ENCODE data around the gene GNAZ. TPM values are rescaled to one million over a fixed set of nuclear protein-coding genes. Genes with fewer than 3 reads are reported as not detected.

Gene GNAZ
- total RNA-seq, 2 experiments from 2014 or later, result 1.1 to 1.8 TPM

DNA sequence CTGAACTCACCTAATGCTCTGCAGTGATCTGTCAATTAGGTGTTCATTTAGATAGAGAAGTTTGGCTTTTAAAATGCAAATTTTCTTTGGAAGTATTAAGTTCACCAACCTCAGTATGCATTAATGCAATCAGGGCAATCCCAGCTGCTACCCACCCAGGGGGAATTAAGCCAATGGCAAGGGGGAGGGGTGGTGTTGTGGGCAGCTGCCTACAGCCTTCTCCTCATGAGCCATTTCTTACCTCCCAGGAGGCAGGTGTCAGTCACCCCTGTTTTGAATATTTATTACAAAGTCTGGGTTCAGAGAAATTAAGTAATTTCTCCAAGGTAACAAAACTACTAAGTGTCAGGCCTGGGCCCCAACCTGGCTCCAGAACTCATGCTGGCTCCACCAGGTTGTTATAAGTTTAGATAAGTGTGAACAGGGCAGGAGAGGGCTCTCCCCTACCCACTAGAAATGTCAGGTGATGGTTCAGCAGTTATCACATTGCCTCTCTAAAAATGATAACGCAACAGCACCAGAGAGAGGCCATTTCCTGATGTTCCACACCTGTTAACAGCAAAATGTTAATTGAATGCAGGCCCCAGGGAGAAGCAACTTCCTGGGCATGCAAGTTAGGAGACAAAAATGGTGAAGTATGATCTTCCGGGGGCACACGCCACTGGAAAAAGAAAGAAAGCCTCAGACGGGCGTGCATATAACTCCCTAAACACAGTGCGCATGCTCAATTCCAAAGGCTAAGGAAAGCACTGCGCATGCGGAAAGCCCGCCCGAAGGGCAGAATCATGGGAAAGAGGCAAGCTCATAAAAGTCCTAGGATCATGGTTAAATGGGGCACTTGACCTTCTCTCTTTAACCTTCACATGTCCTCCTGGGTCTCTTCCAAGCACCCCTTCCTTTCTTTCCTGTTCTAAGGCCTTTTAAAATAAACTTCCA, 35.4 kb upstream of the GNAZ start:
- intact Hi-C loops (cut with micrococcal nuclease), result no loop called here
- Mint-ChIP-seq H3K4me1 (ENCODE audit: low read depth) (peaks cover 13% of the 10 kb centered on the region), H3K36me3 (ENCODE audit: low read depth) (no peaks in the 10 kb centered on the region), H3K9me3 (no peaks in the 10 kb centered on the region), H3K27me3 (ENCODE audit: low read depth) (peaks cover 4% of the 10 kb centered on the region), H3K4me3 (no peak overlapping the region), H3K27ac (no peak overlapping the region)
- CTCF ChIA-PET, result interaction anchor here (2.7 kb wide), 1 partner anchor 247 kb away, joined by 7 read pairs; no protein-coding TSS in a partner anchor
- DNase-seq, result no peak

DNA sequence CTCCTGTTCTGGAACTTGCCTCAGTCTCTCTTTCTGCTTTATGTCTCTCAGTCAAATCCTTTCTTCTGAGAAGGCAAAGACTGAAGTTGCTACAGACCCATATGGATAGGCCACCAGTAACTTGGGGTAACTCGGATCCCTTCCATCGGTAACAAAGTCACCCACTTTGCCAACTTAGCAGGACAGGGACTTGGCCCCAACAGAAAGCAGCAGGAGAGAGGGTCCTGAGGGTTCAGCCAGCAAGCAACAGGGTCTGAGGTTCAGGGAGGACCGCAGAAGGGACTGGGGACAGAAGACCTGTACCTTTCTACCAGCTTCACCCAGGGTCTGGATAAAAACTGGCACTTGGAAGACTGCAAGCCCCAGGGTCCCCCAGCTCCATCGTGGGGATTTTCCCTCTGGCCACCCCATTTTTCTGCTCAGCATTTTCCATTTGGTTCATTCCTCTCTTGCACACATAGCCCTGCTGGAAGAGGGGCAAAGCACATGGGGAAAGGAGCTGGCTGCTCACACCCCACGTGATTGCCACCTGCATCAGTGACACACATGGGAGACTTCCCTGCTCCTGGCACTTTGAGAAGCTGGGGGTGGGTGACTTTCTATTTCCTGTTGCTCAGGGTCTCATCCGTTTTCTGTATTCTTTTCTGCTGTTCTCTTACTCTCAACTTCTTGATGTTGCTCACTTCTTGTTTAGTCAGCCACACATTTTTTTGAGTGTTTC, 34.6 kb upstream of the GNAZ start:
- peak overlapping the region; percentile 22 for H3K27ac Mint-ChIP-seq
- H3K9me3 Mint-ChIP-seq, result no peaks in the 10 kb centered on the region
- H3K4me1 Mint-ChIP-seq (ENCODE audit: low read depth), result peaks cover 13% of the 10 kb centered on the region
- no peak overlapping the region for H3K4me3 Mint-ChIP-seq
- CTCF ChIA-PET, result interaction anchor here (0.9 to 2.7 kb wide), 3 partner anchors 14 to 248 kb away, joined by 3 to 7 read pairs (median 3); no protein-coding TSS in a partner anchor
- peak; percentile 74 for DNase-seq
- peaks cover 4% of the 10 kb centered on the region for H3K27me3 Mint-ChIP-seq (ENCODE audit: low read depth)
- H3K36me3 Mint-ChIP-seq (ENCODE audit: low read depth), result no peaks in the 10 kb centered on the region
- intact Hi-C loops (cut with micrococcal nuclease), result loop anchor here (1.0 kb wide), 1 partner anchor 23 kb away; no protein-coding TSS in a partner anchor

DNA sequence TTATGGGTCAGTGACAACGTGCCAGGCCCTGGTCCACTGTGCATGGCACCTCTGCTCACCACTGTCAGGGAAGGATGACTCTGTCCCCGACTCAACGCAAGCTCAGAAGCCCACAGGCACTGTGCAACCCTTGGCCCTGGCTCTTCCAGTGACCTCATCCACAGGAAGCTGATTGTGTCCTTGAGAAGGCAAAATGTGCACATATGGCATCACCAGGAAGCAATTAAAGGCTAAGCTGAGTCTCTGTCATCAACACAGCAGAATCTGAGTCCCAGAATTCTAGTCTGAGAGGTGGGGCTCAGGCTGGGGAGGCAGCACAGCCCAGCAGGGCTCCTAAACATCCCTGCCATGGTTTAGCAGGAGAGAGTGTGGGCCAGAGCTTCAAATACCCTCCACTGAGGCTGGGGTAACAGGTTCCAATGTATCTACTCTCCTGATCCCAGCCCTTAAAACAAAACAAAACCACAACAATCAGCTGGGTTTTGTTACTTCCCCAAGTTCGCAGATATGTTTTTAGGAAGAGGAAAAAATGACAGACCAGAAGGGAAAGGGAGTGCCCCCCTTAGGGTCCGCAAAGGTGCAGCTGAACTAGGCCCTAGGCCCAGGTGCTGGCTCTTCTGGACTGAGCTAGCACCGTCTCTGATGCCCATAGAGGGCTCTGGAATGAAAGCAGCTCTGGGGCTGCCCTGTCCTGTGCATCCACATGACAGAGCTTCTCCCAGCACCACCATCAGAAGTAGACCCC, 33.5 kb upstream of the GNAZ start:
- no peaks in the 10 kb centered on the region for H3K9me3 Mint-ChIP-seq
- H3K27me3 Mint-ChIP-seq (ENCODE audit: low read depth), result peaks cover 9% of the 10 kb centered on the region
- DNase-seq, result peak; percentile 15
- intact Hi-C loops (cut with micrococcal nuclease), result loop anchor here (1.0 kb wide), 1 partner anchor 25 kb away; no protein-coding TSS in a partner anchor
- peaks cover 13% of the 10 kb centered on the region for H3K4me1 Mint-ChIP-seq (ENCODE audit: low read depth)
- no peak overlapping the region for H3K4me3 Mint-ChIP-seq
- CTCF ChIA-PET, result interaction anchor here (0.6 to 2.7 kb wide), 5 partner anchors 15 to 284 kb away, joined by 3 to 7 read pairs (median 3); no protein-coding TSS in a partner anchor
- no peaks in the 10 kb centered on the region for H3K36me3 Mint-ChIP-seq (ENCODE audit: low read depth)
- no peak overlapping the region for H3K27ac Mint-ChIP-seq

DNA sequence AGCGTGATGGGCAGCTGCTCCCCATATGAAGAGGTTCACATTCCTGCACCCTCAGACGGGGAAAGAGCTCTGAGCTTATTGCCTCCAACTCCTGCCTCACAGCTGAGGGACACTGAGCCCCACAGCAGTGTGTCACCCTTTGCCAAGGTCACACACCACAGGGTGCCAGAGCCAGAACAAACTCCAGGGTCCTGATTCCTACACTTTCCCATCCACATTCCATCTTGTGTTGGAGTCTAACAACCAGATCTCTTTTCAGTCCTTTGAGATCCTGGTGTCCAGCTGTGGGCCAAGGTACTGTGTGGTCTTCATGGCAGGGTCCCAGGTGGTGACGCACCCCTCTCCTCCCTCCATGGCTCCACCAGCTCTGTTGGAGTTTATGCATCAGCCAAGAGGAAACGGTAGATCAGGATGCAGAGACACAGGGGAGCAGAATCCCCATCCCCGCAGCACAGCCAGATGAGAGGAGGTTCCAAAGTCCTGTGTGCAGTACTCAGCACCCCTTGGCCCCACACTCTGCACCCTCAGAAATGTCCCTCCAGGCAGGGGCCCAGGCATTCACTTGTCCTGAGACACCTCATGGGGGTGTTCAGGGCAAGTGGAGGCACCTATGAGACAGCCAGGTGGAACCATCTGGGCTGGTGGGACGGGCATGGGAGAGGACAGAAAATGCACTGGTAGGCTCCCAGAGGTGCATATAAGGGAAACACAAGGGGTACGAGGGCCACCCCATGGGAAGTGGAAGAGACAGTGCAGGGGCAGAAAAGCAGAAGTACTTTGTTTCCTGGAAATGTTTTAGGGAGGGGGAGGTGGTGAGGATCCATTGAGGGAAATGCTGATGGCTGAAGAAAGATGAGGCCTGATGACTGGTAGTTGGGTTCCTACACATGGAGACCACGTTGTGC, 32.6 kb upstream of the GNAZ start:
- no peak for DNase-seq
- peaks cover 9% of the 10 kb centered on the region for H3K27me3 Mint-ChIP-seq (ENCODE audit: low read depth)
- no peak overlapping the region for H3K4me3 Mint-ChIP-seq
- intact Hi-C loops (cut with micrococcal nuclease), result no loop called here
- peaks cover 13% of the 10 kb centered on the region for H3K4me1 Mint-ChIP-seq (ENCODE audit: low read depth)
- CTCF ChIA-PET, result interaction anchor here (1.4 kb wide), 1 partner anchor 284 kb away, joined by 3 read pairs; no protein-coding TSS in a partner anchor
- no peak overlapping the region for H3K27ac Mint-ChIP-seq
- H3K36me3 Mint-ChIP-seq (ENCODE audit: low read depth), result no peaks in the 10 kb centered on the region
- H3K9me3 Mint-ChIP-seq, result no peaks in the 10 kb centered on the region

DNA sequence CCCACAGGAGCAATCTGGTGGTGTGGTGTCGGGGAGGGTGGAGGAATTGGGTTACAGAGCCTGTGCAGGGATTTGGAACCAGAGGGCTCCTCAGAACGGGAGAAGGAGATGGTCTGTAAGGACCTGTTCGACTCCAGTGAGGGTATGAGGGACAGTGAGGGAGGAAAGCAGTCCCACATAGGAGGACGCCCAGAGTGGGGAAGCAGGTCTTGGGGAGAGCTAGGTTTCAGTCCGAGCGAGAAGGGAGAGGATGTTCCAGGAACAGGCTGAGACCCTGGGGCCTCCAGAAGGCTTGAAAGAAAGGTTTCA, 32.0 kb upstream of the GNAZ start:
- H3K4me3 Mint-ChIP-seq, result no peak overlapping the region
- H3K27me3 Mint-ChIP-seq (ENCODE audit: low read depth), result peaks cover 9% of the 10 kb centered on the region
- no peaks in the 10 kb centered on the region for H3K36me3 Mint-ChIP-seq (ENCODE audit: low read depth)
- CTCF ChIA-PET, result no interaction called here
- H3K4me1 Mint-ChIP-seq (ENCODE audit: low read depth), result peaks cover 13% of the 10 kb centered on the region
- intact Hi-C loops (cut with micrococcal nuclease), result no loop called here
- DNase-seq, result no peak
- no peak overlapping the region for H3K27ac Mint-ChIP-seq
- no peaks in the 10 kb centered on the region for H3K9me3 Mint-ChIP-seq

DNA sequence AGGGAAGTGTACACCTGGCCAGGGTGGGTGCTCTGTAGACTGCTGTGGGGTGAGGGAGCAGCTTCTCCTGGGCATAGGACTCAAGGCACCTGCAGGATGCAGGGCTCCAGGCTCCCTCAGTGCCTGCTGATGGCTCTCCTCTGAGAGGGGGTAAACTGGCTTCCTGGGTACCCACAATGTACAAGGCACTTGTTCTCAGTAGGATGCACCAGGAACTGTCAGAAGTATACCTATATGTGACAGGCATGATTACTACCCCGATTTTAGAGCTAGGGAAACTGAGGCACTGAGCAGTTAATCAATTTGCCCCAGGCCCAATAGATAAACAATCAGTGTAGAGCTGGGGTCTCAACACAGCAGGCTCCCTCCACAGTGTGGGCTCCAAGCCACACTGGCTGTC, 31.4 kb upstream of the GNAZ start:
- Mint-ChIP-seq H3K36me3 (ENCODE audit: low read depth) (no peaks in the 10 kb centered on the region), H3K4me1 (ENCODE audit: low read depth) (peaks cover 13% of the 10 kb centered on the region), H3K27ac (no peak overlapping the region), H3K9me3 (no peaks in the 10 kb centered on the region), H3K27me3 (ENCODE audit: low read depth) (peaks cover 9% of the 10 kb centered on the region), H3K4me3 (no peak overlapping the region)
- no peak for DNase-seq
- intact Hi-C loops (cut with micrococcal nuclease), result no loop called here
- CTCF ChIA-PET, result no interaction called here

DNA sequence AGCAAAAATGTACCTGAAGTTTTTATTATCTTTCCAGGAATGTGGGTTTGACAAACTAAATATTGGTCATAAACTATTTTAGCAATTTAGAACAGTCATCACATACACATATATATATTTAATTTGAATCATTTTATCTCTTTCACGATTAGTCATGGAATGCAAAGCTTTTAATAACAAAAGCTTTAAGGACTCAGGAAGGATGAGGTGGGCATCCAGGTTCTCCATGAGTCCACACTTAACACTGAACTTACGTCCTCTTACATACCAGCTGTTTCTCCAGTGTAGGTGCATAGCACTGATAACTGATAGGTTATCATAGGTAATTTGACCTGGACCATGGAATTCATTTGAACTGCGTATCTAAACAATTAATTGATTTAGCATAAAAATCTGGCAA, 28.1 kb upstream of the GNAZ start:
- H3K36me3 Mint-ChIP-seq (ENCODE audit: low read depth), result peaks cover 2% of the 10 kb centered on the region
- H3K9me3 Mint-ChIP-seq, result peaks cover 6% of the 10 kb centered on the region

DNA sequence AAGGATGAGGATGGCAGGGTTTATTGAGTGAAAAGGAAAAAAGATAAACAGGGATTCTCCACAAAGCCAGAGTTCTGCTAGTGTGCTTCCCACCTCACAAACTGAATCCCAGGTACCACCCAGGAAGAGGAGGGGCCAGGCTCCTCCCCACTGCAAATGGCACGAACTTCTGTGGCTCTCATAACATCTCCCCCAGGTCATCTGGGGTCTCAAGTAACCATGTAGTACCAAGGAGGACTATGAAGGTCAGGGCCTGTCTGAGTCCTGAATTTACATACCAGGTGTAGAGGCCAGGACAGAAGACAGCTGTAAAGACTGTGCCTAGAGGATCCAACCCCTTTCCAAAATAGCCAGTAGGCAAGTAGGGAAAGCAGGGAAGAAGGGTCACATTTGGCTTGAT, 25.7 kb upstream of the GNAZ start:
- Mint-ChIP-seq H3K36me3 (ENCODE audit: low read depth) (peaks cover 2% of the 10 kb centered on the region), H3K9me3 (peaks cover 7% of the 10 kb centered on the region), H3K4me1 (ENCODE audit: low read depth) (no peaks in the 10 kb centered on the region), H3K27me3 (ENCODE audit: low read depth) (peaks cover 22% of the 10 kb centered on the region), H3K4me3 (no peak overlapping the region), H3K27ac (no peak overlapping the region)
- CTCF ChIA-PET, result interaction anchor here (0.6 kb wide), 1 partner anchor 267 kb away, joined by 3 read pairs; no protein-coding TSS in a partner anchor
- intact Hi-C loops (cut with micrococcal nuclease), result no loop called here
- DNase-seq, result no peak

More for the DNA sequence above, 28.1 kb upstream of the GNAZ start:
- Mint-ChIP-seq H3K27me3 (ENCODE audit: low read depth) (peaks cover 9% of the 10 kb centered on the region), H3K4me1 (ENCODE audit: low read depth) (no peaks in the 10 kb centered on the region), H3K4me3 (no peak overlapping the region), H3K27ac (no peak overlapping the region)
- no peak for DNase-seq
- CTCF ChIA-PET, result interaction anchor here (1.3 kb wide), 1 partner anchor 100 kb away, joined by 3 read pairs; no protein-coding TSS in a partner anchor
- intact Hi-C loops (cut with micrococcal nuclease), result no loop called here

DNA sequence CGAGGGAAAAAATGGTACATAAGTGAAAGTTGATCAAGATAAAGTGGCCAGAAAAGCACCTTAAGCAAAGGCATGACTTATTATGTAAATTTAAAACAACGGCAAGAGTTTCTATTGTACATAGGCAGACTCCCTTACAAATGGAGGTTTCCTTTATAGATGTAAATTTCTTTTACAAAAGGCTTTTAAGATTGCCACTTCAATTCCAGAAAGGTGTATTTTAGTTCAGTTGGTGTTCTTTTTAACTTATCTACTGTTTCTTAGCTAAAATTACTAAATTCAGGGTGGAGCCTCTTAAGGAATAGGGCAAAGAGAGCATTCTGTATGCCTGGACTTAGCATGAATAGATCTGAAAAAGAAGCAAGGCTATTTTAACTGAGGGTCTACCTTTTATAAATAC, 24.9 kb upstream of the GNAZ start:
- H3K36me3 Mint-ChIP-seq (ENCODE audit: low read depth), result peaks cover 2% of the 10 kb centered on the region
- intact Hi-C loops (cut with micrococcal nuclease), result no loop called here
- peaks cover 22% of the 10 kb centered on the region for H3K27me3 Mint-ChIP-seq (ENCODE audit: low read depth)
- H3K9me3 Mint-ChIP-seq, result peaks cover 7% of the 10 kb centered on the region
- no peaks in the 10 kb centered on the region for H3K4me1 Mint-ChIP-seq (ENCODE audit: low read depth)
- no peak for DNase-seq
- no peak overlapping the region for H3K27ac Mint-ChIP-seq
- H3K4me3 Mint-ChIP-seq, result no peak overlapping the region
- CTCF ChIA-PET, result interaction anchor here (0.6 to 1.3 kb wide), 2 partner anchors 25 to 75 kb away, joined by 3 to 7 read pairs; partner anchors contain the start of gene GNAZ

DNA sequence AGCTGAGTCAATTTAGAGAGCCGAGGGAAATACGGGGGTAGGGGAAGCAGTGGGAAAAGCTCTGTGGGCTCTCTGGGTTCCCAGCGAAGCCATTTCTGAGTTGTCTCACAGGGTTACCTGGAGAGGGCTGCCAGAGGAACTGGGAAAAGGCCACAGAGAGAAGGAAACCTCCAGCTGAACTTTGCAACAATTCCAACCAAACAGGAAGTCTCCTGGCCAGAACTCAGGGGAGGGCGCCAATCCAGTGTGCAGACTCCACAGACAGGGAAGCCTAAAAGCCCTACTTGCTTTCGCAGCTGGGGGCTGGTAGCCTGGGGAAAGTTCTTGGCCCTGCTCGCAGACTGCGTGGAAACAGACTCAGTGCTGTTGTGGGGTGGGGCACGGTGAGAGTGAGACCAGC, 23.1 kb upstream of the GNAZ start:
- CTCF ChIA-PET, result no interaction called here

DNA sequence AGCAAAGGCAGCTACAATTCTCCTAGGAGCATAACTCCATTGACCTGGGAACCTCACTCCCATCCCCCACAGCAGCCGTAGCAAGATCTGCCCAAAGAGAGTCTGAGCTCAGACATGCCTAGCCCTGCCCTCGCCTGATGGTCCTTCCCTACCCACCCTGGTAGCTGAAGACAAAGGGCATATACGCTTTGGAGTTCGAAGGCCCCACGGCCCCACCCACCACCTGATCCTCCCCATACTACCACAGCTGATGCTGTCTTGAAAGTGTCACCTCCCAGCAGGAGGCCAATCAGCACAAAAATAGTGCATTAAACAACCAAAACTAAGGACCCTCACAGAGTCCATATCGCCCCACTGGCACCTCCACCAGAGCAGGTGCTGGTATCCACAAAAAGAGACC, 22.6 kb upstream of the GNAZ start:
- Mint-ChIP-seq H3K27ac (no peak overlapping the region), H3K9me3 (peaks cover 7% of the 10 kb centered on the region), H3K4me1 (ENCODE audit: low read depth) (no peaks in the 10 kb centered on the region), H3K4me3 (no peak overlapping the region), H3K36me3 (ENCODE audit: low read depth) (peaks cover 2% of the 10 kb centered on the region), H3K27me3 (ENCODE audit: low read depth) (peaks cover 25% of the 10 kb centered on the region)
- CTCF ChIA-PET, result no interaction called here
- intact Hi-C loops (cut with micrococcal nuclease), result no loop called here
- DNase-seq, result no peak

More for the DNA sequence above, 23.1 kb upstream of the GNAZ start:
- no peak overlapping the region for H3K4me3 Mint-ChIP-seq
- H3K36me3 Mint-ChIP-seq (ENCODE audit: low read depth), result peaks cover 2% of the 10 kb centered on the region
- DNase-seq, result no peak
- H3K9me3 Mint-ChIP-seq, result peaks cover 7% of the 10 kb centered on the region
- H3K27me3 Mint-ChIP-seq (ENCODE audit: low read depth), result peaks cover 25% of the 10 kb centered on the region
- intact Hi-C loops (cut with micrococcal nuclease), result no loop called here
- no peaks in the 10 kb centered on the region for H3K4me1 Mint-ChIP-seq (ENCODE audit: low read depth)
- no peak overlapping the region for H3K27ac Mint-ChIP-seq

Data from activated naive CD4-positive, alpha-beta T cell treated with anti-CD3 and anti-CD28 coated beads for 36 hours (primary cell).